ENCODE results near the gene NFIC. TPM values are rescaled to one million over a fixed set of nuclear protein-coding genes. Genes with fewer than 3 reads are reported as not detected.

Gene NFIC
- total and polyA plus RNA-seq, 10 of the 15 experiments (the other 5 are each of a cell fraction or from before 2014, with no cell fraction given): 0.71 to 53.5 (median 10.2) TPM

- intact Hi-C loops (cut with micrococcal nuclease; ENCODE audit: unreplicated experiment): no loop called here
- TF ChIP-seq SMC3 (IDR thresholded peaks at IDR 0.05; ENCODE audit: borderline replicate concordance, low read length) (no peak), ZNF217 (IDR thresholded peaks at IDR 0.05) (no peak), HDAC2 (IDR thresholded peaks at IDR 0.05) (no peak; the same call in 1 of the 2 replicates), RUNX3 (IDR thresholded peaks at IDR 0.05; ENCODE audit: low read length) (peak; percentile 97), CEBPZ (IDR thresholded peaks at IDR 0.05; ENCODE audit: low read depth, low read length) (no peak), RB1 (IDR thresholded peaks at IDR 0.05; ENCODE audit: borderline replicate concordance) (peak; percentile 96), ZZZ3 (IDR thresholded peaks at IDR 0.05; ENCODE audit: control insufficient read depth, insufficient read length, low read depth) (no peak), CHD4 (IDR thresholded peaks at IDR 0.05) (no peak), ATF2 (IDR thresholded peaks at IDR 0.05; ENCODE audit: low read length) (no peak), TAF1 (IDR thresholded peaks at IDR 0.05; ENCODE audit: borderline replicate concordance, low read depth, low read length) (peak; percentile 99), NR2F1 (conservative IDR thresholded peaks at IDR 0.05) (peak; percentile 74), SMAD5 (IDR thresholded peaks at IDR 0.05; ENCODE audit: low read depth) (peak; percentile 83), ZNF207 (IDR thresholded peaks at IDR 0.05; ENCODE audit: borderline replicate concordance) (peak; percentile 100), POLR2AphosphoS2 (IDR thresholded peaks at IDR 0.05; ENCODE audit: low read depth, low read length) (0 out of 2 replicates have a peak, but pooled peaks have one; percentile 38), MTA2 (IDR thresholded peaks at IDR 0.05; ENCODE audit: low read depth) (peak; percentile 57; the same call in 1 of the 2 replicates), HDGF (IDR thresholded peaks at IDR 0.05) (peak; percentile 26; the same call in 1 of the 2 replicates), POU2F2 (IDR thresholded peaks at IDR 0.05; ENCODE audit: borderline replicate concordance, low read depth, low read length) (peak; percentile 33; the same call in 1 of the 3 replicates), TCF12 (IDR thresholded peaks at IDR 0.05; ENCODE audit: low read depth, low read length) (peak; percentile 79; the same call in 1 of the 2 replicates), CBFB (IDR thresholded peaks at IDR 0.05; ENCODE audit: low read depth) (peak; percentile 96), ZBED1 (IDR thresholded peaks at IDR 0.05; ENCODE audit: borderline replicate concordance) (no peak), PML (IDR thresholded peaks at IDR 0.05; ENCODE audit: low read length) (no peak), EED (IDR thresholded peaks at IDR 0.05; ENCODE audit: low read depth) (peak; percentile 44; the same call in 1 of the 2 replicates), MYB (IDR thresholded peaks at IDR 0.05; ENCODE audit: borderline replicate concordance, low read depth, low read length) (no peak)
Observed at GRCh38 chr19:3500429-3501101, 134.2 kb downstream of the NFIC start, which contains the start of gene DOHH. TSS of gene DOHH (minus strand) at chr19:3500674. CDS start at chr19:3496814, 3,860 bp downstream.

More at GRCh38 chr19:3500429-3501101, 134.2 kb downstream of the NFIC start, which contains the start of gene DOHH:
- ChIA-PET POLR2A (interaction anchor here (0.8 to 1.6 kb wide), 2 partner anchors 56 to 262 kb away, joined by 4 to 5 read pairs; partner anchors contain the start of gene MRPL54), SMC1A (ENCODE audit: uncharacterized antibody, unreplicated experiment) (interaction anchor here (1.0 kb wide), 1 partner anchor 56 kb away, joined by 3 read pairs; no protein-coding TSS in a partner anchor), RAD21 (ENCODE audit: unreplicated experiment) (interaction anchor here (1.2 kb wide), 1 partner anchor 17 kb away, joined by 3 read pairs; no protein-coding TSS in a partner anchor), CTCF (interaction anchor here (0.8 to 1.4 kb wide), 4 partner anchors 16 to 195 kb away, joined by 3 to 4 read pairs (median 4); no protein-coding TSS in a partner anchor)
- peak; percentile 94 for ATAC-seq
- Histone ChIP-seq H3K79me2 (ENCODE audit: control insufficient read depth, insufficient read depth, low read length) (peaks cover 16% of the 10 kb centered on the region), H3K9ac (ENCODE audit: control insufficient read depth, insufficient read depth, low read length) (peak within 1 kb of the TSS; percentile 97), H3K36me3 (ENCODE audit: control insufficient read depth in 2 of 2, insufficient read depth in 2 of 2, low read length in 1 of 2) (peaks cover 2 to 3% of the 10 kb centered on the region in 2 experiments; a peak in 3 of 4 replicates), H3K27ac (ENCODE audit: control insufficient read depth, insufficient read depth) (peak within 1 kb of the TSS; percentile 99), H2AFZ (ENCODE audit: control insufficient read depth, low read depth, low read length) (peak within 1 kb of the TSS; percentile 100), H3K4me1 (ENCODE audit: control insufficient read depth, insufficient read depth, low read length) (peaks cover 2% of the 10 kb centered on the region; the same call in 1 of the 2 replicates), H3K9me3 (replicated peaks; ENCODE audit: control insufficient read depth, insufficient read depth, low read length) (no peaks in the 10 kb centered on the region; the same call in 2 of the 3 replicates), H4K20me1 (ENCODE audit: control insufficient read depth, insufficient read depth) (no peaks in the 10 kb centered on the region), H3K27me3 (replicated peaks in 1 of 2; ENCODE audit: control insufficient read depth in 2 of 2, insufficient read depth in 2 of 2, low read length in 1 of 2) (no peaks in the 10 kb centered on the region), H3K4me2 (ENCODE audit: control insufficient read depth, insufficient read depth) (peak within 1 kb of the TSS; percentile 98), H3K4me3 (peak within 1 kb of the TSS; percentile 85)
- 0% methylated on average over 52 of the region's 52 CpGs for WGBS (ENCODE audit: insufficient coverage, insufficient replicate concordance, low lambda C conversion rate, missing lambda C conversion rate)
- peak; percentile 100 for FAIRE-seq
- DNase-seq (ENCODE audit: low read depth, low spot score): peak; percentile 97
- in situ Hi-C loops (cut with MboI): no loop called here
- no TSS peak for BruUV-seq (replicated peaks)
